Activated T-cell treated with anti-CD3 and anti-CD28 coated beads, Interleukin-2, amount 50 U/mL, for 48 hours (primary cell): Measurements from ENCODE around the gene KDM1A.

Source experiments
- DNase-seq, 2 experiments: peaks; one replicate each; pipeline ENCODE4 v3.0.0-alpha.2; 2020

The KDM1A gene

GRCh38 chr1:23018661-23019093 lies 591 bp upstream of the KDM1A start:
- no peak for DNase-seq

GRCh38 chr1:23019863-23020625 lies 776 bp downstream of the KDM1A start:
- DNase-seq: peak; percentile 48 to 50

GRCh38 chr1:23020706-23021405 lies 1.6 kb downstream of the KDM1A start:
- DNase-seq: no peak

GRCh38 chr1:23021834-23022233 lies 2.6 kb downstream of the KDM1A start:
- DNase-seq: no peak

- DNase-seq: no peak
Measured at GRCh38 chr1:23023174-23023845, 4.0 kb downstream of the KDM1A start.

GRCh38 chr1:23026568-23026967 lies 7.3 kb downstream of the KDM1A start:
- DNase-seq: no peak

GRCh38 chr1:23027352-23027907 lies 8.2 kb downstream of the KDM1A start:
- no peak for DNase-seq

- no peak for DNase-seq
Measured at GRCh38 chr1:23029337-23029736, 10.1 kb downstream of the KDM1A start.

- no peak for DNase-seq
Measured at GRCh38 chr1:23035823-23036452, 16.7 kb downstream of the KDM1A start.

- DNase-seq: no peak
Measured at GRCh38 chr1:23037081-23037740, 17.9 kb downstream of the KDM1A start.

GRCh38 chr1:23039308-23039826 lies 20.1 kb downstream of the KDM1A start:
- no peak for DNase-seq

GRCh38 chr1:23040509-23040908 lies 21.2 kb downstream of the KDM1A start:
- DNase-seq: no peak

GRCh38 chr1:23044035-23044434 lies 24.8 kb downstream of the KDM1A start:
- DNase-seq: no peak

GRCh38 chr1:23050201-23050600 lies 30.9 kb downstream of the KDM1A start:
- DNase-seq: no peak

- DNase-seq: no peak
Measured at GRCh38 chr1:23051290-23051909, 32.1 kb downstream of the KDM1A start.

GRCh38 chr1:23057301-23057700 lies 38.0 kb downstream of the KDM1A start:
- no peak for DNase-seq

GRCh38 chr1:23062271-23062670 lies 43.0 kb downstream of the KDM1A start:
- no peak for DNase-seq

- no peak for DNase-seq
Measured at GRCh38 chr1:23065385-23065784, 46.1 kb downstream of the KDM1A start.

- no peak for DNase-seq
Measured at GRCh38 chr1:23066075-23066474, 46.8 kb downstream of the KDM1A start.

GRCh38 chr1:23069149-23069548 lies 49.9 kb downstream of the KDM1A start:
- no peak for DNase-seq

GRCh38 chr1:23069675-23070074 lies 50.4 kb downstream of the KDM1A start:
- DNase-seq: no peak

- no peak for DNase-seq
Measured at GRCh38 chr1:23074012-23074411, 54.7 kb downstream of the KDM1A start.
